Measurements from ENCODE around the gene MRPL40.

Gene MRPL40

DNA sequence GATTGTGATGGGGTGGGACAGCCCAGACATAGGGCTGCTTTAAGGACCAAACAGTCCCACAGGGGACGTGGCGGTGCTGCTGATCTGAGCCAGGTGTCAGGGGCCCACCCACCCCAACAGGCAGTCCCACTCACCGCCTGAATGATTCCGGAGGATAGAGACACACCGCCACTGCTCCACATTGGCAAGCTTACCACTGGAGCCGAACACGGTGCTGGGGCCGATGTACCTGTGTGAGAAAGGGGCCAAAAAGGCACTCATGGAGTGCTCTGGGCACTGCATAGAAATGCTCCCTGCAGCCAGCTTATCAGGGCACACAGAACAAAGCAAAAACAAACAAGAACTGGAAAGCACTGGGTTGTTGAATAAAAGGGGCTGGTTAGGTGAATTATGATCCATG lies 26.7 kb upstream of the MRPL40 start:
- ChIA-PET CTCF (interaction anchor here (0.8 kb wide), 1 partner anchor 47 kb away, joined by 3 read pairs; no protein-coding TSS in a partner anchor), POLR2A (no interaction called here)
- TF ChIP-seq ZNF555 (tag by site-specific recombination; conservative IDR thresholded peaks at IDR 0.05) (no peak), ZNF610 (tag by site-specific recombination; IDR thresholded peaks at IDR 0.05; ENCODE audit: borderline replicate concordance) (no peak), ZNF837 (tag by site-specific recombination; IDR thresholded peaks at IDR 0.05) (no peak)
- peaks cover 3 to 84% of the 10 kb centered on the region in 2 experiments; a peak in 2 of 3 replicates for H3K36me3 ChIP-seq (ENCODE audit: control insufficient read depth in 2 of 2, insufficient read depth in 1 of 2, low read length in 2 of 2)
- H3K27ac ChIP-seq (ENCODE audit: extremely low read depth, low read depth, low read length) = no peak overlapping the region
- H3K4me1 ChIP-seq (ENCODE audit: control insufficient read depth, insufficient read depth, low read length) = peaks cover 12% of the 10 kb centered on the region
- no peaks in the 10 kb centered on the region for H3K9me3 ChIP-seq (ENCODE audit: control insufficient read depth, insufficient read depth, low read depth, low read length)
- no peak overlapping the region for H3K4me3 ChIP-seq (ENCODE audit: low read depth, low read length)

DNA sequence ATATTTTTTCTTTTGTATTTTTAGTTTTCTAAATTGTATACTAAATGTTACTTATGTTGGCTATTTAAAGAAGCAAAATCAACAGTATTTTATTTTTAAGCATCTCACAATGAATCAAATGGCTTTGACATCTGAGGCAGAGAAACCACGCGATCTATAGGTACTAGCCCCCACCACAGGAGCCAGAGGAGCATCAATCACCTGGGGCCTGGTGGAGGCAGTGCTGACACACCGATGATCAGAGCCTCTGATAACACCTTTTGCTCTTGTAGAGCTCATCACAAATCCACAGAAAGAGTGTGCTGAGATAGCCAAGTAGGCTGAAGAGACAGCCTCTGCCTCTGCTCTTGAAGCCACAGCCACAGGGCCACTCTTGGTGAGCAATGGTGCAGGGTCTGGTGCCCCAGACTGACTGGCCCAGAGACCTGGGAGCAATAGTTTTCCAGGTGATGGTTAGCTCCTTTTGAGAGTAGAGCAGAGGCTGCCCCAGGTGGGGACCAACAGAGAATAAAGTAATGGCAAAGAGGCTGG lies 26.0 kb upstream of the MRPL40 start:
- Histone ChIP-seq H3K36me3 (ENCODE audit: control insufficient read depth in 2 of 2, insufficient read depth in 1 of 2, low read length in 2 of 2) (peaks cover 3 to 82% of the 10 kb centered on the region in 2 experiments; a peak in 2 of 3 replicates), H3K9me3 (ENCODE audit: control insufficient read depth, insufficient read depth, low read depth, low read length) (no peaks in the 10 kb centered on the region), H3K4me3 (ENCODE audit: low read depth, low read length) (no peak overlapping the region), H3K4me1 (ENCODE audit: control insufficient read depth, insufficient read depth, low read length) (peaks cover 12% of the 10 kb centered on the region), H3K27ac (ENCODE audit: extremely low read depth, low read depth, low read length) (no peak overlapping the region)
- ChIA-PET CTCF (interaction anchor here (0.8 kb wide), 1 partner anchor 46 kb away, joined by 3 read pairs; no protein-coding TSS in a partner anchor), POLR2A (no interaction called here)
- no peak for TF ChIP-seq ZBTB8A (tag by site-specific recombination; IDR thresholded peaks at IDR 0.05)

DNA sequence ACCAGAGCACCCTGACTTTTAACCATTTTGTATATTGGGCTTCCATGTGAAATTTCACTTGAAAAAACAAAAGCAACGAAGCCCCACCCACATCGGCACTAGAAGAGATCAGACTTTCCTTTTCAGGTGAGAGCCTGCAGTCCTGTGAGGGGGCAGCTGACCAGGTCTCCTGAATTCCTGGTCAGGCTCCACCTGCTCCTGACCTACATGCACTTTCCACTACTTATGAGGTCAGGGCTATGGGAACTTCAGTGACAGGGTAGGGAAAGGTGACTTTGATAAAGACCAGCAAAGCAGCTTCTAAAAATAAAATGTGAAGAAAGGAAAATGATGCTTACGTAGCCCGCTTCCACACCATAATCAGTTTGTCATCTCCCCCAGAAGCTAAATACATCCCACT lies 25.5 kb upstream of the MRPL40 start:
- peaks cover 3 to 82% of the 10 kb centered on the region in 2 experiments; a peak in 2 of 3 replicates for H3K36me3 ChIP-seq (ENCODE audit: control insufficient read depth in 2 of 2, insufficient read depth in 1 of 2, low read length in 2 of 2)
- H3K4me3 ChIP-seq (ENCODE audit: low read depth, low read length) = no peak overlapping the region
- no peaks in the 10 kb centered on the region for H3K9me3 ChIP-seq (ENCODE audit: control insufficient read depth, insufficient read depth, low read depth, low read length)
- TF ChIP-seq, protein P1, sequence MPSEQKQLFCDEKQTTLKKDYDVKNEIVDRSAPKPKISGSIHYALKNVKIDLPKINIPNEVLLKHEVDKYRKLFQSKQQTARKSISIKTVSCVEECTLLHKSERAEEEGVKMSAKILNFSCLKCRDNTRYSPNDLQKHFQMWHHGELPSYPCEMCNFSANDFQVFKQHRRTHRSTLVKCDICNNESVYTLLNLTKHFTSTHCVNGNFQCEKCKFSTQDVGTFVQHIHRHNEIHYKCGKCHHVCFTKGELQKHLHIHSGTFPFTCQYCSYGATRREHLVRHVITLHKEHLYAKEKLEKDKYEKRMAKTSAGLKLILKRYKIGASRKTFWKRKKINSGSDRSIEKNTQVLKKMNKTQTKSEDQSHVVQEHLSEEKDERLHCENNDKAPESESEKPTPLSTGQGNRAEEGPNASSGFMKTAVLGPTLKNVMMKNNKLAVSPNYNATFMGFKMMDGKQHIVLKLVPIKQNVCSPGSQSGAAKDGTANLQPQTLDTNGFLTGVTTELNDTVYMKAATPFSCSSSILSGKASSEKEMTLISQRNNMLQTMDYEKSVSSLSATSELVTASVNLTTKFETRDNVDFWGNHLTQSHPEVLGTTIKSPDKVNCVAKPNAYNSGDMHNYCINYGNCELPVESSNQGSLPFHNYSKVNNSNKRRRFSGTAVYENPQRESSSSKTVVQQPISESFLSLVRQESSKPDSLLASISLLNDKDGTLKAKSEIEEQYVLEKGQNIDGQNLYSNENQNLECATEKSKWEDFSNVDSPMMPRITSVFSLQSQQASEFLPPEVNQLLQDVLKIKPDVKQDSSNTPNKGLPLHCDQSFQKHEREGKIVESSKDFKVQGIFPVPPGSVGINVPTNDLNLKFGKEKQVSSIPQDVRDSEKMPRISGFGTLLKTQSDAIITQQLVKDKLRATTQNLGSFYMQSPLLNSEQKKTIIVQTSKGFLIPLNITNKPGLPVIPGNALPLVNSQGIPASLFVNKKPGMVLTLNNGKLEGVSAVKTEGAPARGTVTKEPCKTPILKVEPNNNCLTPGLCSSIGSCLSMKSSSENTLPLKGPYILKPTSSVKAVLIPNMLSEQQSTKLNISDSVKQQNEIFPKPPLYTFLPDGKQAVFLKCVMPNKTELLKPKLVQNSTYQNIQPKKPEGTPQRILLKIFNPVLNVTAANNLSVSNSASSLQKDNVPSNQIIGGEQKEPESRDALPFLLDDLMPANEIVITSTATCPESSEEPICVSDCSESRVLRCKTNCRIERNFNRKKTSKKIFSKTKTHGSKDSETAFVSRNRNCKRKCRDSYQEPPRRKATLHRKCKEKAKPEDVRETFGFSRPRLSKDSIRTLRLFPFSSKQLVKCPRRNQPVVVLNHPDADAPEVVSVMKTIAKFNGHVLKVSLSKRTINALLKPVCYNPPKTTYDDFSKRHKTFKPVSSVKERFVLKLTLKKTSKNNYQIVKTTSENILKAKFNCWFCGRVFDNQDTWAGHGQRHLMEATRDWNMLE (tag by site-specific recombination; conservative IDR thresholded peaks at IDR 0.05; ENCODE audit: low read depth) = no peak
- TF ChIP-seq ZNF510 (tag by site-specific recombination; IDR thresholded peaks at IDR 0.05; ENCODE audit: insufficient replicate concordance) (no peak), ZNF175 (tag by site-specific recombination; IDR thresholded peaks at IDR 0.05) (no peak), PRDM1 (tag by site-specific recombination; IDR thresholded peaks at IDR 0.05) (no peak), ZNF585B (tag by site-specific recombination; IDR thresholded peaks at IDR 0.05) (no peak), PRDM6 (tag by site-specific recombination; IDR thresholded peaks at IDR 0.05) (no peak), ZBTB48 (tag by site-specific recombination; IDR thresholded peaks at IDR 0.05) (no peak), ZNF138 (tag by site-specific recombination; IDR thresholded peaks at IDR 0.05; ENCODE audit: borderline replicate concordance) (no peak), ZNF311 (tag by site-specific recombination; IDR thresholded peaks at IDR 0.05; ENCODE audit: borderline replicate concordance) (no peak), ZNF239 (tag by site-specific recombination; IDR thresholded peaks at IDR 0.05) (no peak), ZNF416 (tag by site-specific recombination; IDR thresholded peaks at IDR 0.05) (no peak), ZNF140 (tag by site-specific recombination; IDR thresholded peaks at IDR 0.05) (no peak), SCRT2 (tag by site-specific recombination; IDR thresholded peaks at IDR 0.05) (no peak), ZNF426 (tag by site-specific recombination; IDR thresholded peaks at IDR 0.05) (no peak), GLIS2 (tag by site-specific recombination; IDR thresholded peaks at IDR 0.05) (no peak), KLF10 (tag by site-specific recombination; IDR thresholded peaks at IDR 0.05) (no peak)
- TF ChIP-seq, protein P2, sequence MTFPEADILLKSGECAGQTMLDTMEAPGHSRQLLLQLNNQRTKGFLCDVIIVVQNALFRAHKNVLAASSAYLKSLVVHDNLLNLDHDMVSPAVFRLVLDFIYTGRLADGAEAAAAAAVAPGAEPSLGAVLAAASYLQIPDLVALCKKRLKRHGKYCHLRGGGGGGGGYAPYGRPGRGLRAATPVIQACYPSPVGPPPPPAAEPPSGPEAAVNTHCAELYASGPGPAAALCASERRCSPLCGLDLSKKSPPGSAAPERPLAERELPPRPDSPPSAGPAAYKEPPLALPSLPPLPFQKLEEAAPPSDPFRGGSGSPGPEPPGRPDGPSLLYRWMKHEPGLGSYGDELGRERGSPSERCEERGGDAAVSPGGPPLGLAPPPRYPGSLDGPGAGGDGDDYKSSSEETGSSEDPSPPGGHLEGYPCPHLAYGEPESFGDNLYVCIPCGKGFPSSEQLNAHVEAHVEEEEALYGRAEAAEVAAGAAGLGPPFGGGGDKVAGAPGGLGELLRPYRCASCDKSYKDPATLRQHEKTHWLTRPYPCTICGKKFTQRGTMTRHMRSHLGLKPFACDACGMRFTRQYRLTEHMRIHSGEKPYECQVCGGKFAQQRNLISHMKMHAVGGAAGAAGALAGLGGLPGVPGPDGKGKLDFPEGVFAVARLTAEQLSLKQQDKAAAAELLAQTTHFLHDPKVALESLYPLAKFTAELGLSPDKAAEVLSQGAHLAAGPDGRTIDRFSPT (tag by site-specific recombination; IDR thresholded peaks at IDR 0.05) = no peak
- TF ChIP-seq, protein P3, sequence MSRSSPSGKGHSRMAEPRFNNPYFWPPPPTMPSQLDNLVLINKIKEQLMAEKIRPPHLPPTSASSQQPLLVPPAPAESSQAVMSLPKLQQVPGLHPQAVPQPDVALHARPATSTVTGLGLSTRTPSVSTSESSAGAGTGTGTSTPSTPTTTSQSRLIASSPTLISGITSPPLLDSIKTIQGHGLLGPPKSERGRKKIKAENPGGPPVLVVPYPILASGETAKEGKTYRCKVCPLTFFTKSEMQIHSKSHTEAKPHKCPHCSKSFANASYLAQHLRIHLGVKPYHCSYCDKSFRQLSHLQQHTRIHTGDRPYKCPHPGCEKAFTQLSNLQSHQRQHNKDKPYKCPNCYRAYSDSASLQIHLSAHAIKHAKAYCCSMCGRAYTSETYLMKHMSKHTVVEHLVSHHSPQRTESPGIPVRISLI (tag by site-specific recombination; IDR thresholded peaks at IDR 0.05) = no peak
- ChIA-PET POLR2A (no interaction called here), CTCF (no interaction called here)
- H3K4me1 ChIP-seq (ENCODE audit: control insufficient read depth, insufficient read depth, low read length) = peaks cover 12% of the 10 kb centered on the region
- H3K27ac ChIP-seq (ENCODE audit: extremely low read depth, low read depth, low read length) = no peak overlapping the region
